GM12874 (cell line): ENCODE measurements around the gene NFKBIL1.

Experiments
- TF ChIP-seq, protein P1 (sequence below): IDR thresholded peaks from 2 replicates; pipeline ENCODE4 v1.5.1; 2011; ENCODE audit warnings: low read depth, mild to moderate bottlenecking, control low read depth, low read length, moderate library complexity; ENCODE audit not compliant: insufficient read depth

The NFKBIL1 gene

GRCh38 chr6:31559606-31559957, 12.2 kb downstream of the NFKBIL1 start:
- TF ChIP-seq, protein P1, sequence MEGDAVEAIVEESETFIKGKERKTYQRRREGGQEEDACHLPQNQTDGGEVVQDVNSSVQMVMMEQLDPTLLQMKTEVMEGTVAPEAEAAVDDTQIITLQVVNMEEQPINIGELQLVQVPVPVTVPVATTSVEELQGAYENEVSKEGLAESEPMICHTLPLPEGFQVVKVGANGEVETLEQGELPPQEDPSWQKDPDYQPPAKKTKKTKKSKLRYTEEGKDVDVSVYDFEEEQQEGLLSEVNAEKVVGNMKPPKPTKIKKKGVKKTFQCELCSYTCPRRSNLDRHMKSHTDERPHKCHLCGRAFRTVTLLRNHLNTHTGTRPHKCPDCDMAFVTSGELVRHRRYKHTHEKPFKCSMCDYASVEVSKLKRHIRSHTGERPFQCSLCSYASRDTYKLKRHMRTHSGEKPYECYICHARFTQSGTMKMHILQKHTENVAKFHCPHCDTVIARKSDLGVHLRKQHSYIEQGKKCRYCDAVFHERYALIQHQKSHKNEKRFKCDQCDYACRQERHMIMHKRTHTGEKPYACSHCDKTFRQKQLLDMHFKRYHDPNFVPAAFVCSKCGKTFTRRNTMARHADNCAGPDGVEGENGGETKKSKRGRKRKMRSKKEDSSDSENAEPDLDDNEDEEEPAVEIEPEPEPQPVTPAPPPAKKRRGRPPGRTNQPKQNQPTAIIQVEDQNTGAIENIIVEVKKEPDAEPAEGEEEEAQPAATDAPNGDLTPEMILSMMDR, result no peak

GRCh38 chr6:31559958-31560696, 12.7 kb downstream of the NFKBIL1 start:
- TF ChIP-seq, protein P1, result no peak

- TF ChIP-seq, protein P1, result no peak
Observed at GRCh38 chr6:31560697-31561058, 13.3 kb downstream of the NFKBIL1 start.

DNA sequence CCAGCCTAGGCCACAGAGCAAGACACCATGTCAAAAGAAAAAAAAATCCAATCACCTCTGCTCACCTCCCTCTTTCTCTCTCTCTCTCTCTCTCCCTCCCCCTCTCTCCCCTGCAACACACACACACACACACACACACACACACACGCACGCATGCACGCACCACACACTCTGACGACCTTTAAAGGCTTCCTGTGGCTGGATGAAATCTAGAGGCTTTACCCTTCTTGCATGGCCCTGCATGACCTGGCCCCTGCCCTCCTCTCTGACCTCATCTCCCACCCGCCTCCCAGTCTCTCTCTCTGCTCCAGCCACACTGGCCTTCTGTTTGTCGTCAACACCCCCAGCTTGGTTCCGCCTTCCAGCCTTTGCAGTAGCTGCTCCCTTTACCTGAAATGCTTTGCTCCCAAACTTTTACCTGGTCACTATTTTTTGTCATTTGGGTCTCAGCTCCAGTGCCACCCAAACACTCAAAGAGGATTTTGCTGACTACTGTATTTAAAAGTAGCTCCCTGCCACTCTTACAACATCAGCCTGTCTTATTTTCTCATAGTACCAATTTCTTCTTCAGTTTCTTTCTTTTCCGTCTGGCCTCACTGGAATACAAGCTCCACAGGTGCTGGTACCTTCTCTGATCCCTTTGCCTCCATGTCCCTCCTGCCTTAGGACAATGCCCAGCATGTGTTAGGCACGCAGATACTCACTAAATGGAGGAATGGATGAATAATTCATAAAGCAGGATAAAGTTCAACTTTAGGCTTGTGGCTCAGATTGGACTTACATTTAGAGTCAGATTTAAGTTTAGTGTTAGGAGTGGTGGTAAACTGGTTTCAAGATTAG, 20.3 kb downstream of the NFKBIL1 start:
- TF ChIP-seq, protein P1, result no peak

GRCh38 chr6:31568537-31568961, 21.1 kb downstream of the NFKBIL1 start:
- TF ChIP-seq, protein P1, result no peak

DNA sequence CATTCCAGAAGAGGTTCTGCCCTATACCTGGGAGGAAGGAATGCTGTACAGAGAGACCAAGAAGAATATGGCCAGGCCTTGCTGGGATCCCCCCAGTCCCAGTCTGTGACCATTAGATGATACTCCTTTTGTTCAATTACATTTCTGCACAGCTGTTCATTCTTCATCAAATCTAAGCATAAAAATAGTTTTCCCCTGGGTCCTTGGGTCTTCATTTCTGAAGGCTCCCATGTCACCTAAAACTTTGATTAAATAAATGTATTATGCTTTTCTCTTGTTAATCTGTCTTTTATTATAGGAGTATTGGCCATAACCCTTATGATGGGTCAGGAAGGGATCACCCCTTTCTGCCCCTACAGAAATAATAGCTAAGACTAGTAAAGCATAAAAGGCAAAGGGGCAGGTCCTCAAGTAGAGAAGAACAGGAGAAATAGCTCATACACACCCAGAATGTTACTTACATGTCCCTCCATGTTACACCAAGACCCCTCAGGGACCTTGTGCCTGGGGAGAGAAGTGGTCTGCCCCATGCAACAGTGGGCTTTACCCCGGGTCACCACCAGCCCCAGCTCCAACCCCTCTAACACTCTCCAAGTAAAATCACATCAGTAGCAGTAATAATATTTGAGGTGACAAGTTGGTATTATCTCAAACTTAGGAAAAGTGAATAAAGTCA, 22.6 kb downstream of the NFKBIL1 start:
- TF ChIP-seq, protein P1, result no peak
